ENCODE measurements around the gene CADM1.

DNA sequence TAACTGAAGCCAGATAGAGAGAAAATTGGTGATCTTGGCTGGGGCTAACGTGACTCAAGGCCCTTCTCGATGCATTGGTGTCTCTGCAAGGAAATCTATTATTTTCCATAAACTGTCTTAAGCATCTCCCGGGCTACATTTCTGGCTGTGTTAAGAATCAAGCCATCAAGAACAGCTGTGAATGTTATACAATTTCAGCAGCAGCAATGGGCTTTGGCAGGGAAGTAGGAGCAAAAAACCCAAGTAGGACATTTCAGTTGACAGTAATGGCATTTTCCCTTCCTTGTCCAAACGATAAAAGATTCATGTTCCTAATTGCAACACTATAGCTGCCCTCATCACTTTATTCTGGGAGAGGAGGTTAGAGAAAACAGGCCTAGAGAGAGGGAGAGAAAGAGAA is 335.0 kb downstream of the CADM1 start:
- TF ChIP-seq, protein P1, sequence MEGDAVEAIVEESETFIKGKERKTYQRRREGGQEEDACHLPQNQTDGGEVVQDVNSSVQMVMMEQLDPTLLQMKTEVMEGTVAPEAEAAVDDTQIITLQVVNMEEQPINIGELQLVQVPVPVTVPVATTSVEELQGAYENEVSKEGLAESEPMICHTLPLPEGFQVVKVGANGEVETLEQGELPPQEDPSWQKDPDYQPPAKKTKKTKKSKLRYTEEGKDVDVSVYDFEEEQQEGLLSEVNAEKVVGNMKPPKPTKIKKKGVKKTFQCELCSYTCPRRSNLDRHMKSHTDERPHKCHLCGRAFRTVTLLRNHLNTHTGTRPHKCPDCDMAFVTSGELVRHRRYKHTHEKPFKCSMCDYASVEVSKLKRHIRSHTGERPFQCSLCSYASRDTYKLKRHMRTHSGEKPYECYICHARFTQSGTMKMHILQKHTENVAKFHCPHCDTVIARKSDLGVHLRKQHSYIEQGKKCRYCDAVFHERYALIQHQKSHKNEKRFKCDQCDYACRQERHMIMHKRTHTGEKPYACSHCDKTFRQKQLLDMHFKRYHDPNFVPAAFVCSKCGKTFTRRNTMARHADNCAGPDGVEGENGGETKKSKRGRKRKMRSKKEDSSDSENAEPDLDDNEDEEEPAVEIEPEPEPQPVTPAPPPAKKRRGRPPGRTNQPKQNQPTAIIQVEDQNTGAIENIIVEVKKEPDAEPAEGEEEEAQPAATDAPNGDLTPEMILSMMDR (IDR thresholded peaks at IDR 0.05) = no peak
- TF ChIP-seq POLR2A (IDR thresholded peaks at IDR 0.05) = no peak

All from right lobe of liver (tissue), 4 donors.